GM21825 (cell line): ENCODE data around the gene DPY19L1.
"Not testable (repeated sequence)": the region's sequence is repeated elsewhere in the genome, so short reads cannot be mapped to it uniquely, and the experiment has no call there.

ENCODE experiments used
- ATAC-seq: cut with Tn5 transposase; IDR thresholded peaks from one replicate; pipeline ENCODE4 v1.9.1; 2021; ENCODE audit warnings: mild to moderate bottlenecking, moderate library complexity; ENCODE audit not compliant: unreplicated experiment

The DPY19L1 gene

DNA sequence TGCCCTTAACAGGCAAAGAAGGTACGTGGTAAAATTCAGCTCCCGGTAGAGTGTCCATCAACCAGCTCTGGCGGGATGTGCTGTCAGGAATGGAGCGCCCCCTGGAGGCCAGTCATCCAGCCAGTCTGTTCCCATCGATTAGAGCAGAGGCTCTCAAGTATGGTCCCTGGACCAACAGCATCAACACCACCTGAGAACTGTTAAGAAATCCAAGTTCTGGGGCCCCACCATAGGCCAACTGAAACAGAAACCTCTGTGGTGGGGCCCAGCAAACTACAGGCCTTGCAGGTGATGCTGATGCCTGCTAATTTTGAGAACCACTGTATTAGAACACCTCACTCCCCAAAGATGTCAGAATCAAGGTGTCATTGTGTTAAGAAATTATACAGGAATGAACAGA, 109.2 kb downstream of the DPY19L1 start:
- peak; percentile 80 for ATAC-seq

DNA sequence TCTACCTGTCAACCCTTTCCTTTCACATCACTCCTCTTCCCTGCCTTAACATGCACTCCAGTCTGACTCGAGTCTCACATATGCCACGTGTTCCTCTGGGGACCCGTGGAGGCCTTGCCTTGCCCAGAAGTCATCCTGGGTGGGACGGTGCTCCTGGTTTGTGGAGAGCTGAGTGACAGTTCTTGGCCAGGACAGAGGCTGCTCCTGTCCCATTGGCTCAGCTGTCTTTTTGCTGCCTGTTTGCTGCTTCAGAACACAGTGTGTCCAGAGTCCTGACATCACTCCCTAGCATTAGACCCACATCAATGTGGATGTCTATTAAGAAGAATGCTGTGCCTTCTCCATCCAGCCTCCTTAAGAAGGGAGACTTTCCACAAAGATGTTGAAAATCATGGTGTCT, 116.8 kb downstream of the DPY19L1 start:
- ATAC-seq: not testable (repeated sequence)

DNA sequence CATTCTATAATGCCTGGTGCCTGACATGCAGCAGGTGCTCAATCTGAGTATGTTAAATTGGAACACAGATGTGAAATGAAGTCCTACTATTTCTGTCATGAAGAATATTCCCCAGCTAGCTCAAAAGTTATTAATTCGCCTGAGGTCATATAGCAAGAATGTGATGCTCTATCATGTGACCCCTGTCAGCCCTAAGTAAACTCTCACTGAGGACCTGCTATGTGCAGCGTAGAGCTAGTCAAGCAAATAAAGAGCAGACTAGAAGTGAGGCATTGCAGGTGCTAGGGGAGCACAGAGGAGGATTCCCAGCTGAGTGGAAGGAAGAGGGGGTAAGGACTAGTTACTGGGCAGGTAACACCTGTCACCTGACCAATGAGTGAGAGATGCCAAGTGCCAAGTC, 118.2 kb downstream of the DPY19L1 start:
- not testable (repeated sequence) for ATAC-seq

DNA sequence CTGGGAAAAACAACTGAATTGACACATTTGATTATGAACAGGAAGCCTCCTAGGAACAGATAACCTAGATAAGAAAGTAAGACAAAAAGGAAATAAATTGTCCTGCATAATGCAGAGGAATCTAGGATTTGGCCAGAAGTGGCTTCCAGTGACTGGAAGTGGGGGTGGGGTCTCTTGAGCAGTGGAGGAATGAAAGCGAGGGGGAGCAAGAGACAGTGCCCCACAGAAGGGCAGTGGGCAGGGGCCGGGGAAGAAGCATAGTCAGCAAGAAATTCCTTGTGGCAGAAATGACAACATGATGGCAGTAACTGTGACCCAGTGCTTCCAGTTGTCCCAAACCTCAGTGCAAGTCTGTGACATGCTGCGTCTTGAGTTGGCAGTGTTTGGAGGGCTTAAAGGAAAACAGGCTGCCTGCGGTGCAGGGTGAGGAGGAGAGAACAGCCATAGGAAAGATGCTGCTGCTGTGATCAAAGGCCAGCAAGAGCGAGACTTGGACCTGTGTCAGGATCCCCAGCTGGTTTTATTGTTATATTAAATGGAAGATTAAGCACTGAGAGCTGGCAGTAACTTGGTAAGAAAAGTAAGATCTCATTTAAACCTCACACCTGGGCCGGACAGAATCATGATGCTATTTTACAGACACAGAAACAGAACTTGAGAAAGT, 119.0 kb downstream of the DPY19L1 start:
- ATAC-seq: not testable (repeated sequence)

DNA sequence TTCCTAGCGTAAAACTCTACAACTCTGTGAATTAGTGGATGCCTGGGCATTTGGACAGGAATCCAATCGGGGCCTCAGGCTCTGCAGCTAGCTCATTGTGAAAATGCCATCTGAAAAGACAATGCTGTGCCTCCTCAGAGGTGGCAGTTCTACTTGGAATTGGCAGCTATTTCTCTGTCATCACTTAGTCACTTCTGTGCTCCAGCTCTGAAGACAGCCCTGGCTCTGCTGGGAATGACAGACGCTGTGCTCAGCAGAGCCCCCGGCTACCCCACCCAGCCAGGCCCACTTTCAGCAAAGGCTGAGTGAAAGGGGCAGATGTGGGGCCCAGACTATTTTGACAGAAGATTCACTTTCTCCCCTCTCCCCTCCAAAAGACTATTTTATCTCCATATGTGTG, 119.8 kb downstream of the DPY19L1 start:
- not testable (repeated sequence) for ATAC-seq

DNA sequence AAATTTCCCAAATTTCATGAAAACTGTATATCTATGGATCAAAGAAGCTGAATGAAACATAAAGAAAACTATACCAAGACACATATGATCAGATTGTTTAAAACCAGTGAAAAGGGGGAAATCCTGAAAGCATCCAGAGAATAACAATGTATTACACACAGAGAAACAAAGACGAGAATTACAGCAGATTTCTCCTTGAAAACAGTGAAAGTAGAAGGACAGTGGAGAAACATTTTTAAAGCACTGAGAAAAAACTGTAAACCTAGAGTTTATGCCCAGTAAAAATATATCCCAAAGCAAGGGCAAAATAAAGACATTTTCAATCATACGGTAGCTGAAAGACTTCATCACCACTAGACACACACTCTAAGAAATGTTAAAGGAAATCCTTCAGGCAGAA, 121.0 kb downstream of the DPY19L1 start:
- no peak for ATAC-seq

DNA sequence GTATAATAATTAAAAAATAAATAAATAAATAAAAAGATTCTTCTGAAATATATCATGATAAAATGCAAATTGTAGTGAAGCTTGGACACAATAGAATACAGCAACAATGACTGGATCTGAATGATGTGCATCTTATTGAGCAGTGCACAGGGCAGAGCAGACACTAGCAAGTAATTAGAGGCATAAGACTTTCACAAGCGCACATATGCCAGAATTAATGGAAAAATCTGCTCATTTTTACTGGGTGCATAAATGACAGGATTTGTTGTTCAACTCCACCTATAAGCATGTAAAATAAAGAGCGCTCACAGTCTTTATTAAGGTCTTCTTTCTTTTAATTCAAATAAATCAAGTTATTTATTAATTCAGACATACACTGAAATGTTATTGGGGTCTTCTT, 125.0 kb downstream of the DPY19L1 start:
- ATAC-seq: no peak

DNA sequence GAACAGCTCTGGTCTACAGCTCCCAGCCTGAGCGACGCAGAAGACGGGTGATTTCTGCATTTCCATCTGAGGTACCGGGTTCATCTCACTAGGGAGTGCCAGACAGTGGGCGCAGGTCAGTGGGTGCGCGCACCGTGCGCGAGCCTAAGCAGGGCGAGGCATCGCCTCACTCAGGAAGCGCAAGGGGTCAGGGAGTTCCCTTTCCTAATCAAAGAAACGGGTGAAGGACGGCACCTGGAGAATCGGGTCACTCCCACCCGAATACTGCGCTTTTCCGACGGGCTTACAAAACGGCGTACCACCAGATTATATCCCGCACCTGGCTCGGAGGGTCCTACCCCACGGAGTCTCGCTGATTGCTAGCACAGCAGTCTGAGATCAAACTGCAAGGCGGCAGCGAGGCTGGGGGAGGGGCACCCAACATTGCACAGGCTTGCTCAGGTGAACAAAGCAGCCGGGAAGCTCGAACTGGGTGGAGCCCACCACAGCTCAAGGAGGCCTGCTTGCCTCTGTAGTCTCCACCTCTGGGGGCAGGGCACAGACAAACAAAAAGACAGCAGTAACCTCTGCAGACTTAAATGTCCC, 130.9 kb downstream of the DPY19L1 start:
- not testable (repeated sequence) for ATAC-seq

DNA sequence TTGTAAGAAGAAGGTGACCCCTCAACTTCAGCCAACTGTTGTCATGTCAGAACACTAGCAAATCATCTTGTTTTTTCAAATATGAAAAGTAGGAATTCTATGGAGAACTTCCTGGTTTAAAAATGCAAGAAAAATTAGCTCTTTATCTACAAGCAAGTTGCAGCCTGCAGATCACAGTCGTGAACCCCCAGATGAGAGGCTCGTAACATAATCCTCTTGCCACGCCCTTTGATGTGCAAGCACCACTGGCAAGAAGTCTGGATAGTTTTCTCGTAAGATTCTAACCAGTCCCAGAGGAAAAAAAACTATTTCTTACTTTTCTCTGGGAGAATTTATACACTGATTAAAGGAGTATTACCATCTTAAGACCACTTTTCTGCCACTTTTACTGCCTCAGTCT, 132.3 kb downstream of the DPY19L1 start:
- no peak for ATAC-seq

DNA sequence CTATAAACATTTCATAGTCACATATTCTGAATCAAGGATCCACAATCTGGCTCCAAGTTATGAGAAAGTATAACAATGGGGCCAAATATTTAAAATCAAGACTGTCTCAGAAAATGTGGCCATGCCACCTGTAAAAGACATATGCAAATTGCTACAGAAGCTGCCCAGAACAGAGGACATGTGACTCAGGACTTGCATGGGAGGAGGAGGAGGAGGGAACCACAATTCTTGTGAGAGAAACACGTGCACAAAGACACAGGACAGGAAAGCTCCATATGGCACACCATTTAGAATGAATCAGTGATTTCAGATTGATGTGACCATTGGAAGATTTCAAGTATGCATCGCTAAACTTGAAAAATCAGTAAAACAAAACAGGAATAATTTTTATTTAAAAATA, 133.4 kb downstream of the DPY19L1 start:
- not testable (repeated sequence) for ATAC-seq

DNA sequence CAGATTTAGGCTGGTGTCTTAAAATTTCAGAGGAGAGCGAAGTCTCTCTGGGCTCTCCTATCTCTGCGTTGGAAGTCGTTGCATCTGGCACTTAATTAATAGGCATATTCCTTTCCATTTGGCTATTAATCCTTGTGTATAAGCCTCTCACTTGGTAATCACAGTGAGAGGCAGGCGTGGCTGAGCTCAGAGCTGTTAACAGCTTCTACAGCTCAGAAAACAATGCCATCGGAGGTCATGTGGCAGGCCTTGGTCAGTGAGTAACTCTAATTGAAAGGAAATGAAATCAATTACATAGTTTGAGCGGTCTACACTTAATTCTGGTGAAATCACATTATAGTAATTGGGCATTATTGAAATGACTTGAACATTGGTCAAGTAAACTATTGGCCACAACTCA, 135.1 kb downstream of the DPY19L1 start:
- no peak for ATAC-seq

DNA sequence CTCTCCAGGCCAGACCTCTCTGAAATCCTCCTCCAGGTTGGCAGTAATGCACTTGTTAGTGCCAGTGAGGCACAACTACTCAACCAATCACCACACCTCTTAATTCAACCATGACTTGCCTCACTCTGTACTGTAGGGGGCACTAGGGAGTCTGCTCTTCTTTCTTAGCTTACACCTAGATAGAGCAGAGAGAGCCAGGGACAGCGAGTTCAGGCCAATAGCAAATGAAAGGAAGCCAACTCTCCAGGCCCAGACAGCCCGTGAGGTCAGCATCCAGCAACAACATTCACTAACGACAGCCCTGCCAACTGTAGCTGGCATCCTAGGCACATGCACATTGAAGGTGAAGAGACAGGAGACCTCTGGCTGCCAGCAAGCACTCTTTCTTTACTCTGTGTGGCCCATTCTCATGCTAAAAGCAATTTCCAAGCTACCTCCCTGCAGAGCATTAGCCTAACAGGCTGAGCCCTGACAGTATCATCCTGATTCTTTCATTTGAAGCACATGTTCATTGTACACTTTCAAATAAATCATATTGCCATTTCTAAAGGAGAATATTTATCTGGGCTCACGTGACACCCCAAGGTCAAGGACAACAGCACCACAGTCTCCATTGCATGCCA, 136.3 kb downstream of the DPY19L1 start:
- no peak for ATAC-seq

DNA sequence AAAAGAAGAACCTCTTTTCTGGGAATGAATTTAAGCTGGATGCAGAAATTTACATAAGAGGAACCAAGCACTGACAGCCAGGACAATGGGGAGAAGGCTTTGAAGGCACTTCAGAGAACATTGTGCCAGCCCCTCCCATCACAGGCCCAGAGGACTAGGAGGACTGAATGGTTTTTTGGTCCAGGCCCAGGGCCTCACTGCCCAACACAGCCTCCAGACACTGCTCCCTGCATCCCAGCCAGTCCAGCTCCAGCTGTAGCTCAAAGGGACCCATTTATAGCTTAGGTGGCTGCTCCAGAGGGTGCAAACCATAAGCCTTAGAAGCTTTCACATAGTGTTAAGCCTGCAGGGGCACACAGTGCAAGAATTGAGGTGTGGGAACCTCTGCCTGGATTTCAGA, 142.1 kb downstream of the DPY19L1 start:
- no peak for ATAC-seq

DNA sequence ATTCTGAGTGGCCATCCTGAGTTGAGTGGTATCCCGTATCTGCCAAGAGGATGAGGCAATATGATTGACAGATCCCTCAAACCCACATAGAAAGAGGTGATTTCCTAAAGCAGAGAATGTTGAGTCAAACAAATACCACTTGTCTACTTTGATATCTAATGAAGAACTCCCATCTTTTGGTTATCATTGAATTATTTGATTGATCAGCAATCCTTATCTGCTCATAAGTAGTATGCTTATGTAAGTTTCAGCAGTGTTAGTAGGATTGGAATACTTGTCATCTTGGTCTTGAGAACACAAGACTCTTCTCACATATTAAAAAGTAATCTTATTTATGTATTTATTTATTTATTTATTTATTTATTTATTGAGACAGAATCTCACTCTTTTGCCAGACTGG, 147.3 kb downstream of the DPY19L1 start:
- no peak for ATAC-seq

DNA sequence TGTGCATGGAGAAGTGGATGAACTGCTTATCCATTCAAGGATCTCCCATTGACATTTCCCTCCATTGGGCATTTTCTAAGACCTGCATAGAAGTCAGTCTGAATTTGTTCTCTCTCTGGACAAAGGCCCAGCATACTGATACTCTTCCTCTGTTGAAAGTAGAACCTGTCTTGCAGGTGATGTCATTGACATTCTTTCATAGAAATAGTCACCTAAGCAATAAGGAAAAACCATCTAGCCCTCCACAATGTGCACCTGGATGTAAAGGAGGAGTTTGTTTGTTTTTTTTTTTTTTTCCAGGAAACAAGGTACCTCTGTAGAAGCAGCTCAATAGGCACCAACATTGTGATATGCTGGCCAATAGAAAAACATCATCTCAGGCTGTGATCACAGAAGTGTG, 150.4 kb downstream of the DPY19L1 start:
- no peak for ATAC-seq

DNA sequence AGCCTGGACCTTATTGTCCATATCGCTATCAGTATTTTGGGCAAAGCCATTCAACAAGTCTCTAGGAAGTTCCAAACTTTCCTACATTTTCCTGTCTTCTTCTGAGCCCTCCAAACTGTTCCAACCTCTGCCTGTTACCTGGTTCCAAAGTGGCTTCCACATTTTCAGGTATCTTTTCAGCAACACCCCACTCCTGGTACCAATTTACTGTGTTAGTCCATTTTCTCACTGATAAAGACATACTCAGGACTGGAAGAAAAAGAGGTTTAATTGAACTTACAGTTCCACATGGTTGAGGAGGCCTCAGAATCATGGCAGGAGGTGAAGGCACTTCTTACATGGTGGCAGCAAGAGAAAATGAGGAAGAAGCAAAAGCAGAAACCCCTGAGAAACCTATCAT, 153.4 kb downstream of the DPY19L1 start:
- not testable (repeated sequence) for ATAC-seq

DNA sequence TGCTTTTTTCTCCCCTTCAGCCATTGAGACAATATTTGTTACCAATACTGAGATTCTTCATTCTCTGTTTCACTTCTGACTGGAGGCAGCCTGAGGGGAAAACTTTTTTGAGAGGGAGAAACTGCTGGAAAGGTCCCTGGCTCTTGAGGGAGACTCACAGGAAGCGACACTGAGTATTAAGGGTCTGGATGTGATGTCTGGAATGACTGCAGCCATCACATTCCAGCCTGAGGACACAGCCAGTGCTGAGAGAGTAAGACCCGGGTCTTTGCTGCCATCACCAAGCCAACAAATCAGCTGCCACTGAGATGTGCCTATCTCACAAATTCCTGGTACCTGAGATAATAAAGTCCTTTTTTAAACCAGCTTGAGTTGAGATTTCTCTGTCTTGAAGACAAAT, 157.4 kb downstream of the DPY19L1 start:
- no peak for ATAC-seq

DNA sequence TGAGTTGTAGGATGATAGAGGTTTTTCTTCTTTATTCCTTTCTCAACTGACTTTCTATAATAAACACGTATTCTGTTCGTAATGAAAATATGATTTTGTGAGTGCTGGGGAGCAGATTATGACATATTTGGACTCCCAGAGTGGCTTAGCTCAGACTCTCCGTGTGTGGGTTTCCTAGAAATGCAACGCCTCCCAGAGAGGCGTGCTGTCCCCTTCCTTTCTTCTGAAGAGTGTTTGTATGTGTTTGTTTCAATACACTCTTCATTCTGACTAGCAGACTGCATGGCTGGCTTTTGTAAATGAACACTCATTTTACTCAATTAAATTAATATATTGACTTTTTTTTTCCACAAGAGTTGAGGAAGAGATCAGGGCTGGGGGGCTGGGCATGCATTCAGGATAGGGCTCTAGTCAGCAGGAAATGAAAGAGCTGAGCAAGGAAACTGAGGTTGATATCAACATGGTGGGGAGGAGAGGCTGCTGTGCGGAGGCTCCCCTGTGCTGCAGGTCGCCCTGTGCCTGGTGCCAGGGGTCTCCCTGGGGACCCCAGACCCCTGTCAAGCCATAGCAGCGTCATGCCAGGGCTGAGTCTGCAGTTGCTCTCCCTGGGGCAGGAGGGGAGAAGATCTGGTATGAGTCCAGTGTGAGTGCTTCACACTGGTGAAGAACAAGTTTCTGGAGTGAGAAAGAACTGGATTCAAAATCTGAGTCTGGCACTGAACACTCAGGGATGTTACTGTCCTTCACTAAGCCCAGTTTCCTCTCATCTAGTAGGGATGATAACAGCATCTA, 158.1 kb downstream of the DPY19L1 start:
- not testable (repeated sequence) for ATAC-seq
